GM06990 (cell line): ENCODE measurements around the gene RRP15.

ENCODE experiments used
- DNase-seq: peaks from one replicate; pipeline ENCODE4 v3.0.0-alpha.2; 2011; ENCODE audit not compliant: insufficient read length; ENCODE audit errors: extremely low read depth
- H3K27me3 ChIP-seq: replicated peaks from 2 replicates; pipeline ENCODE4 v1.6.0; 2011; ENCODE audit warnings: low read length; ENCODE audit not compliant: control insufficient read depth, insufficient read depth
- H3K36me3 ChIP-seq: 2 replicates; pipeline ENCODE4 v1.5.1; 2011; ENCODE audit warnings: low read length; ENCODE audit not compliant: control insufficient read depth, insufficient read depth
- H3K4me3 ChIP-seq: replicated peaks from 2 replicates; pipeline ENCODE4 v1.5.1; 2011; ENCODE audit warnings: low read depth, mild to moderate bottlenecking, control low read depth, low read length
- CTCF ChIP-seq: IDR thresholded peaks from 2 replicates; pipeline ENCODE4 v1.5.1; 2011; ENCODE audit warnings: low read length, control low read depth, mild to moderate bottlenecking, inconsistent platforms; ENCODE audit not compliant: insufficient read depth, poor library complexity, severe bottlenecking

The RRP15 gene

GRCh38 chr1:218365226-218365999 lies 80.3 kb downstream of the RRP15 start:
- H3K4me3 ChIP-seq: no peak overlapping the region
- H3K27me3 ChIP-seq: no peaks in the 10 kb centered on the region
- TF ChIP-seq CTCF: no peak
- no peak for DNase-seq
- H3K36me3 ChIP-seq: no peaks in the 10 kb centered on the region

- H3K27me3 ChIP-seq: no peaks in the 10 kb centered on the region
- TF ChIP-seq CTCF: no peak
- no peaks in the 10 kb centered on the region for H3K36me3 ChIP-seq
- no peak overlapping the region for H3K4me3 ChIP-seq
- DNase-seq: no peak
These were observed 81.4 kb downstream of the RRP15 start for GRCh38 chr1:218366322-218367052.

GRCh38 chr1:218367118-218367517 lies 82.0 kb downstream of the RRP15 start:
- no peak for DNase-seq
- Histone ChIP-seq H3K27me3 (no peaks in the 10 kb centered on the region), H3K36me3 (no peaks in the 10 kb centered on the region), H3K4me3 (no peak overlapping the region)
- TF ChIP-seq CTCF: no peak

- Histone ChIP-seq H3K36me3 (no peaks in the 10 kb centered on the region), H3K4me3 (no peak overlapping the region), H3K27me3 (no peaks in the 10 kb centered on the region)
- TF ChIP-seq CTCF: no peak
- DNase-seq: no peak
These were observed 83.6 kb downstream of the RRP15 start for GRCh38 chr1:218368686-218369085.

GRCh38 chr1:218369688-218370511 lies 84.8 kb downstream of the RRP15 start:
- H3K36me3 ChIP-seq: no peaks in the 10 kb centered on the region
- no peaks in the 10 kb centered on the region for H3K27me3 ChIP-seq
- DNase-seq: no peak
- TF ChIP-seq CTCF: no peak
- H3K4me3 ChIP-seq: no peak overlapping the region
